H1 (cell line): ENCODE data around the gene COPA.

Source experiments
- BRCA1 ChIP-seq: IDR thresholded peaks from 2 replicates; pipeline ENCODE4 v1.6.1; 2012; ENCODE audit warnings: low read depth, low read length, improper control_type of control experiment
- CBX8 ChIP-seq: fragments of 300-800, 300-1000 bp; sonication (generic); IDR thresholded peaks from 2 replicates; pipeline ENCODE4 v1.7.1; 2016; ENCODE audit warnings: low read depth, low read length, borderline replicate concordance
- EP300 ChIP-seq, 2 experiments: IDR thresholded peaks; 1 replicate in 1 of 2; 2 replicates in 1 of 2; pipeline ENCODE4 v1.6.1; 2011 to 2012; ENCODE audit warnings: low read depth in 2 of 2, low read length in 2 of 2, mild to moderate bottlenecking in 2 of 2, borderline replicate concordance in 1 of 2, inconsistent platforms in 1 of 2, moderate library complexity in 1 of 2
- EZH2 ChIP-seq: fragments of 200-600 bp; sonication (generic); IDR thresholded peaks from 2 replicates; pipeline ENCODE4 v1.7.1; 2012; ENCODE audit warnings: low read depth, mild to moderate bottlenecking, moderate library complexity, low read length, inconsistent platforms; ENCODE audit not compliant: severe bottlenecking
- HDAC6 ChIP-seq: IDR thresholded peaks from one replicate; pipeline ENCODE4 v1.7.1; 2012; ENCODE audit warnings: low read depth, mild to moderate bottlenecking, inconsistent platforms, low read length, moderate library complexity
- JUND ChIP-seq: IDR thresholded peaks from 2 replicates; pipeline ENCODE4 v1.6.1; 2011; ENCODE audit warnings: mild to moderate bottlenecking, improper control_type of control experiment, low read length
- POLR2A ChIP-seq, 2 experiments: IDR thresholded peaks; 1 replicate in 1 of 2; 2 replicates in 1 of 2; pipeline ENCODE4 v1.6.1; 2011; ENCODE audit warnings: low read depth in 2 of 2, low read length in 2 of 2, mild to moderate bottlenecking in 2 of 2; ENCODE audit errors: control extremely low read depth in 1 of 2
- POLR2AphosphoS5 ChIP-seq: IDR thresholded peaks from 2 replicates; pipeline ENCODE4 v1.6.1; 2011; ENCODE audit warnings: low read depth, low read length
- POU5F1 ChIP-seq: IDR thresholded peaks from 2 replicates; pipeline ENCODE4 v1.6.1; 2011; ENCODE audit warnings: low read depth, mild to moderate bottlenecking, low read length, moderate library complexity
- RNF2 ChIP-seq: fragments of 200-900, 300-1000 bp; sonication (generic); IDR thresholded peaks from 2 replicates; pipeline ENCODE4 v1.7.1; 2016; ENCODE audit warnings: borderline replicate concordance, low read depth, mild to moderate bottlenecking, antibody characterized with exemption, low read length; ENCODE audit not compliant: poor library complexity, severe bottlenecking; ENCODE audit errors: missing control alignments
- TAF1 ChIP-seq: IDR thresholded peaks from 2 replicates; pipeline ENCODE4 v1.6.1; 2011; ENCODE audit warnings: mild to moderate bottlenecking, low read depth, low read length
- ZNF274 ChIP-seq: IDR thresholded peaks from 2 replicates; pipeline ENCODE4 v1.7.0; 2012; ENCODE audit warnings: low read length, borderline replicate concordance; ENCODE audit errors: extremely low read depth
- TF ChIP-seq, protein P1 (sequence below), 3 experiments: IDR thresholded peaks; 1 replicate in 2 of 3; 2 replicates in 1 of 3; pipeline versions ENCODE4 v1.5.1 to v1.6.1; 2011; ENCODE audit warnings: low read length in 3 of 3, mild to moderate bottlenecking in 3 of 3, inconsistent platforms in 2 of 3, low read depth in 1 of 3, moderate library complexity in 1 of 3; ENCODE audit not compliant: insufficient read depth in 1 of 3; ENCODE audit errors: control extremely low read depth in 1 of 3
- TF ChIP-seq, protein P2 (sequence below): IDR thresholded peaks from 2 replicates; pipeline ENCODE4 v1.6.1; 2011; ENCODE audit warnings: low read length, improper control_type of control experiment

DNA sequence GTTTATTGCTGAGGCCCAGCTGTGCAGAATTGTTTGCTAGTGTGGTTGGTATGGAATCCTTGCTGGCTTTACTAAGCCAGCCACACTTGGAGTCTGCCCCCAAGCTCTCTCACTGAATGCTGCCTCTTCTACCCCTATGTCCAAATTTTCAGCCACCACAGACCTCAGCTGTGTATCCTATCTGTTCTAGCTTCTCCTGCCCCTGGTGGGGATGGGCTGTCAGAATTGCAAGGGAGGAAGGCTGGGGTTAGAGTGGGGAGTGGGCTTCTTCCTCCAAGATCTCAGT lies 28.2 kb upstream of the COPA start:
- no peak for TF ChIP-seq POU5F1
- TF ChIP-seq, protein P1, sequence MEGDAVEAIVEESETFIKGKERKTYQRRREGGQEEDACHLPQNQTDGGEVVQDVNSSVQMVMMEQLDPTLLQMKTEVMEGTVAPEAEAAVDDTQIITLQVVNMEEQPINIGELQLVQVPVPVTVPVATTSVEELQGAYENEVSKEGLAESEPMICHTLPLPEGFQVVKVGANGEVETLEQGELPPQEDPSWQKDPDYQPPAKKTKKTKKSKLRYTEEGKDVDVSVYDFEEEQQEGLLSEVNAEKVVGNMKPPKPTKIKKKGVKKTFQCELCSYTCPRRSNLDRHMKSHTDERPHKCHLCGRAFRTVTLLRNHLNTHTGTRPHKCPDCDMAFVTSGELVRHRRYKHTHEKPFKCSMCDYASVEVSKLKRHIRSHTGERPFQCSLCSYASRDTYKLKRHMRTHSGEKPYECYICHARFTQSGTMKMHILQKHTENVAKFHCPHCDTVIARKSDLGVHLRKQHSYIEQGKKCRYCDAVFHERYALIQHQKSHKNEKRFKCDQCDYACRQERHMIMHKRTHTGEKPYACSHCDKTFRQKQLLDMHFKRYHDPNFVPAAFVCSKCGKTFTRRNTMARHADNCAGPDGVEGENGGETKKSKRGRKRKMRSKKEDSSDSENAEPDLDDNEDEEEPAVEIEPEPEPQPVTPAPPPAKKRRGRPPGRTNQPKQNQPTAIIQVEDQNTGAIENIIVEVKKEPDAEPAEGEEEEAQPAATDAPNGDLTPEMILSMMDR (IDR thresholded peaks at IDR 0.05; ENCODE audit: control extremely low read depth in 1 of 3, insufficient read depth in 1 of 3, low read depth in 1 of 3, low read length in 3 of 3), result no peak
- TF ChIP-seq EP300 (IDR thresholded peaks at IDR 0.05; ENCODE audit: borderline replicate concordance in 1 of 2, low read depth in 2 of 2, low read length in 2 of 2), result no peak
- TF ChIP-seq POLR2A (IDR thresholded peaks at IDR 0.05; ENCODE audit: control extremely low read depth in 1 of 2, low read depth in 2 of 2, low read length in 2 of 2), result no peak
- no peak for TF ChIP-seq ZNF274
- no peak for TF ChIP-seq POLR2AphosphoS5
- TF ChIP-seq HDAC6, result no peak
- TF ChIP-seq EZH2, result no peak
- TF ChIP-seq, protein P2, sequence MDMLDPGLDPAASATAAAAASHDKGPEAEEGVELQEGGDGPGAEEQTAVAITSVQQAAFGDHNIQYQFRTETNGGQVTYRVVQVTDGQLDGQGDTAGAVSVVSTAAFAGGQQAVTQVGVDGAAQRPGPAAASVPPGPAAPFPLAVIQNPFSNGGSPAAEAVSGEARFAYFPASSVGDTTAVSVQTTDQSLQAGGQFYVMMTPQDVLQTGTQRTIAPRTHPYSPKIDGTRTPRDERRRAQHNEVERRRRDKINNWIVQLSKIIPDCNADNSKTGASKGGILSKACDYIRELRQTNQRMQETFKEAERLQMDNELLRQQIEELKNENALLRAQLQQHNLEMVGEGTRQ, result no peak
- TF ChIP-seq RNF2, result no peak
- TF ChIP-seq TAF1, result no peak
- no peak for TF ChIP-seq CBX8
- no peak for TF ChIP-seq JUND
- TF ChIP-seq BRCA1, result no peak
